H7 (cell line): ENCODE measurements around the gene RAD51AP1. TPM values are rescaled to one million over a fixed set of nuclear protein-coding genes. Genes with fewer than 3 reads are reported as not detected.

Experiments
- DNase-seq: peaks from one replicate; pipeline ENCODE4 v3.0.0; 2012
- H3K27me3 ChIP-seq: 2 replicates; pipeline ENCODE4 v1.6.0; 2011; ENCODE audit warnings: mild to moderate bottlenecking, low read length; ENCODE audit not compliant: control insufficient read depth, insufficient read depth
- H3K36me3 ChIP-seq: replicated peaks from 2 replicates; pipeline ENCODE4 v1.5.1; 2011; ENCODE audit warnings: low read length; ENCODE audit not compliant: control insufficient read depth, insufficient read depth
- H3K4me3 ChIP-seq: 2 replicates; pipeline ENCODE4 v1.5.1; 2011; ENCODE audit warnings: low read depth, mild to moderate bottlenecking, control low read depth, low read length, moderate library complexity; ENCODE audit not compliant: insufficient read depth
- total RNA-seq: library from RNA; depleted of rRNA; stranded (reverse); fragments of >200 nt; shearing (Covaris generic); gene quantifications from 2 replicates; pipeline ENCODE4 v1.2.3, GENCODE V29; 2014

Gene RAD51AP1
- total RNA-seq, 1 experiment from 2014 or later: 59.7 TPM

- Histone ChIP-seq H3K27me3 (peaks cover 14% of the 10 kb centered on the region), H3K4me3 (peak within 1 kb of the TSS; percentile 46), H3K36me3 (no peaks in the 10 kb centered on the region)
- DNase-seq: peak; percentile 95
Measured at GRCh38 chr12:4562034-4562657, 23.5 kb downstream of the RAD51AP1 start, which contains the start of gene DYRK4. TSS of gene DYRK4 (plus strand) at chr12:4562208. CDS start at chr12:4562246, 38 bp downstream.

GRCh38 chr12:4563336-4563735 is 24.6 kb downstream of the RAD51AP1 start:
- no peak for DNase-seq
- Histone ChIP-seq H3K4me3 (no peak overlapping the region), H3K36me3 (no peaks in the 10 kb centered on the region), H3K27me3 (peaks cover 14% of the 10 kb centered on the region)

GRCh38 chr12:4564818-4565217 is 26.1 kb downstream of the RAD51AP1 start:
- DNase-seq: no peak
- peaks cover 14% of the 10 kb centered on the region for H3K27me3 ChIP-seq
- no peak overlapping the region for H3K4me3 ChIP-seq
- no peaks in the 10 kb centered on the region for H3K36me3 ChIP-seq

- H3K4me3 ChIP-seq: no peak overlapping the region
- no peak for DNase-seq
- peaks cover 14% of the 10 kb centered on the region for H3K27me3 ChIP-seq
- H3K36me3 ChIP-seq: no peaks in the 10 kb centered on the region
Measured at GRCh38 chr12:4566474-4566873, 27.8 kb downstream of the RAD51AP1 start.

- H3K27me3 ChIP-seq: peaks cover 12% of the 10 kb centered on the region
- H3K4me3 ChIP-seq: no peak overlapping the region
- no peak for DNase-seq
- H3K36me3 ChIP-seq: no peaks in the 10 kb centered on the region
Measured at GRCh38 chr12:4567073-4567881, 28.6 kb downstream of the RAD51AP1 start.

GRCh38 chr12:4569261-4569660 is 30.6 kb downstream of the RAD51AP1 start:
- DNase-seq: no peak
- no peaks in the 10 kb centered on the region for H3K27me3 ChIP-seq
- H3K36me3 ChIP-seq: no peaks in the 10 kb centered on the region
- H3K4me3 ChIP-seq: no peak overlapping the region

GRCh38 chr12:4572680-4573079 is 34.0 kb downstream of the RAD51AP1 start:
- Histone ChIP-seq H3K36me3 (no peaks in the 10 kb centered on the region), H3K27me3 (no peaks in the 10 kb centered on the region), H3K4me3 (no peak overlapping the region)
- no peak for DNase-seq

- H3K4me3 ChIP-seq: no peak overlapping the region
- peak; percentile 62 for DNase-seq
- H3K27me3 ChIP-seq: no peaks in the 10 kb centered on the region; the same call in 1 of the 2 replicates
- no peaks in the 10 kb centered on the region for H3K36me3 ChIP-seq
Measured at GRCh38 chr12:4579305-4580102, 40.8 kb downstream of the RAD51AP1 start.

- Histone ChIP-seq H3K36me3 (no peaks in the 10 kb centered on the region), H3K4me3 (no peak overlapping the region), H3K27me3 (no peaks in the 10 kb centered on the region; the same call in 1 of the 2 replicates)
- no peak for DNase-seq
Measured at GRCh38 chr12:4580281-4580688, 41.6 kb downstream of the RAD51AP1 start.

GRCh38 chr12:4584281-4584680 is 45.6 kb downstream of the RAD51AP1 start:
- Histone ChIP-seq H3K27me3 (no peaks in the 10 kb centered on the region; the same call in 1 of the 2 replicates), H3K36me3 (no peaks in the 10 kb centered on the region), H3K4me3 (no peak overlapping the region)
- no peak for DNase-seq

- Histone ChIP-seq H3K27me3 (no peaks in the 10 kb centered on the region; the same call in 1 of the 2 replicates), H3K4me3 (no peak overlapping the region), H3K36me3 (no peaks in the 10 kb centered on the region)
- DNase-seq: no peak
Measured at GRCh38 chr12:4584896-4585295, 46.2 kb downstream of the RAD51AP1 start.

GRCh38 chr12:4586500-4586899 is 47.8 kb downstream of the RAD51AP1 start:
- H3K4me3 ChIP-seq: no peak overlapping the region
- H3K27me3 ChIP-seq: no peaks in the 10 kb centered on the region; the same call in 1 of the 2 replicates
- DNase-seq: no peak
- no peaks in the 10 kb centered on the region for H3K36me3 ChIP-seq

- H3K27me3 ChIP-seq: no peaks in the 10 kb centered on the region; the same call in 1 of the 2 replicates
- DNase-seq: peak; percentile 64
- no peak overlapping the region for H3K4me3 ChIP-seq
- H3K36me3 ChIP-seq: no peaks in the 10 kb centered on the region
Measured at GRCh38 chr12:4587108-4587507, 48.4 kb downstream of the RAD51AP1 start.

- Histone ChIP-seq H3K36me3 (no peaks in the 10 kb centered on the region), H3K4me3 (no peak overlapping the region), H3K27me3 (no peaks in the 10 kb centered on the region; the same call in 1 of the 2 replicates)
- DNase-seq: no peak
Measured at GRCh38 chr12:4588916-4589315, 50.2 kb downstream of the RAD51AP1 start.
